Spleen (tissue), 11 donors: Measurements from ENCODE around the gene KRT7. TPM values are rescaled to one million over a fixed set of nuclear protein-coding genes. Genes with fewer than 3 reads are reported as not detected.

Experiments used
- DNase-seq: peaks from one replicate; pipeline ENCODE4 v3.0.0-alpha.2; 2020
- H3K27ac ChIP-seq, 8 donors: fragments of 200-600 bp; sonication (generic) in 7 of 8; 1 replicate in 4 of 8; 2 replicates in 4 of 8; pipeline versions ENCODE4 v1.5.0 to v1.8.0; 2016 to 2021; ENCODE audit warnings: inconsistent platforms in 4 of 8, mild to moderate bottlenecking in 4 of 8, moderate library complexity in 1 of 8
- H3K27me3 ChIP-seq, 7 donors: fragments of 200-600 bp; sonication (generic) in 6 of 7; replicated peaks in 1 of 7; 1 replicate in 4 of 7; 2 replicates in 3 of 7; pipeline versions ENCODE4 v1.5.0 to v1.8.0; 2016 to 2021; ENCODE audit warnings: inconsistent platforms in 3 of 7, mild to moderate bottlenecking in 1 of 7
- H3K36me3 ChIP-seq, 6 donors: fragments of 200-600 bp; sonication (generic) in 5 of 6; 1 replicate in 4 of 6; 2 replicates in 2 of 6; pipeline versions ENCODE4 v1.5.0 to v1.8.0; 2016 to 2021; ENCODE audit warnings: inconsistent platforms in 2 of 6
- H3K4me1 ChIP-seq, 6 donors: fragments of 200-600 bp; sonication (generic) in 5 of 6; 1 replicate in 3 of 6; 2 replicates in 3 of 6; pipeline versions ENCODE4 v1.5.0 to v1.8.0; 2016 to 2021; ENCODE audit warnings: inconsistent platforms in 3 of 6
- H3K4me3 ChIP-seq, 8 donors: fragments of 200-600 bp; sonication (generic) in 7 of 8; 1 replicate in 4 of 8; 2 replicates in 4 of 8; pipeline versions ENCODE4 v1.5.0 to v1.8.0; 2016 to 2021; ENCODE audit warnings: inconsistent platforms in 4 of 8, mild to moderate bottlenecking in 4 of 8, moderate library complexity in 2 of 8
- H3K9me3 ChIP-seq, 8 donors: fragments of 200-600 bp; sonication (generic) in 7 of 8; 1 replicate in 4 of 8; 2 replicates in 4 of 8; pipeline versions ENCODE4 v1.5.0 to v1.8.0; 2016 to 2021; ENCODE audit warnings: inconsistent platforms in 4 of 8
- POLR2A ChIP-seq, 3 donors: fragments of 450-650 bp; IDR thresholded peaks; one replicate each; pipeline ENCODE4 v1.5.1; 2017; ENCODE audit warnings: antibody characterized with exemption in 3 of 3, mild to moderate bottlenecking in 1 of 3
- POLR2AphosphoS5 ChIP-seq, 3 donors: sonication (generic); formaldehyde crosslinking; IDR thresholded peaks; one replicate each; pipeline ENCODE4 v1.5.1; 2017; ENCODE audit warnings: antibody characterized with exemption in 3 of 3
- WGBS, 5 donors: extraction: QIAGEN DNeasy Blood & Tissue Kit in 3 of 5; methylation state at CpG; one replicate each; pipeline versions ENCODE4 v1.1.5 to v1.1.7; 2013 to 2018; 5-methylcytosine and 5-hydroxymethylcytosine counted together
- intact Hi-C: fragments of 100-400 bp; cut with DNase I; formaldehyde crosslinking; loops from one replicate; pipeline ENCODE4 v1.15.0; 2023; ENCODE audit warnings: low total_unique reads
- polyA plus RNA-seq, 3 donors: library from polyadenylated mRNA; stranded (reverse); fragments of 200-250 nt; gene quantifications; one replicate each; pipeline ENCODE4 v1.2.1, GENCODE V29; 2013
- total RNA-seq, 7 donors: library from RNA; depleted of rRNA in 3 of 7; stranded (reverse); fragments of >200 nt in 3 of 7; fragmentation: NEBNext Ultra II Directional in 4 of 7; extraction: Animal tissue kit (Norgen Biotek cat#: 25700) in 4 of 7; gene quantifications; one replicate each; pipeline versions ENCODE4 v1.1.0 to v1.2.1, GENCODE V29; 2016 to 2021
- TF ChIP-seq, protein P1 (sequence below), 11 experiments: fragments of 200-600 bp in 7 of 11; fragments of 450-650 bp in 4 of 11; sonication (generic) in 4 of 11; IDR thresholded peaks in 8 of 11; conservative IDR thresholded peaks in 3 of 11; 1 replicate in 7 of 11; 2 replicates in 4 of 11; pipeline versions ENCODE4 v1.4.0 to v1.8.0; 2016 to 2021; ENCODE audit warnings: antibody characterized with exemption in 11 of 11, inconsistent platforms in 4 of 11, mild to moderate bottlenecking in 1 of 11
- donor health status: healthy with polysubstance abuse.
- donor health status: DM: no; HTN: no; CAD: no; lungs with moderate emphysema.
- donor health status: DM: no; HTN: no; CAD: no.
- donor health status: Bipolar disorder and iron deficiency.
- donor health status: healthy.
- donor health status: DM: no; HTN: no; CAD: no.
- donor health status: DM: yes; HTN: yes; CAD: no.

KRT7 gene
- total and polyA plus RNA-seq, 10 donors: 0.73 to 1.9 (median 1.2) TPM; not detected in 3

DNA sequence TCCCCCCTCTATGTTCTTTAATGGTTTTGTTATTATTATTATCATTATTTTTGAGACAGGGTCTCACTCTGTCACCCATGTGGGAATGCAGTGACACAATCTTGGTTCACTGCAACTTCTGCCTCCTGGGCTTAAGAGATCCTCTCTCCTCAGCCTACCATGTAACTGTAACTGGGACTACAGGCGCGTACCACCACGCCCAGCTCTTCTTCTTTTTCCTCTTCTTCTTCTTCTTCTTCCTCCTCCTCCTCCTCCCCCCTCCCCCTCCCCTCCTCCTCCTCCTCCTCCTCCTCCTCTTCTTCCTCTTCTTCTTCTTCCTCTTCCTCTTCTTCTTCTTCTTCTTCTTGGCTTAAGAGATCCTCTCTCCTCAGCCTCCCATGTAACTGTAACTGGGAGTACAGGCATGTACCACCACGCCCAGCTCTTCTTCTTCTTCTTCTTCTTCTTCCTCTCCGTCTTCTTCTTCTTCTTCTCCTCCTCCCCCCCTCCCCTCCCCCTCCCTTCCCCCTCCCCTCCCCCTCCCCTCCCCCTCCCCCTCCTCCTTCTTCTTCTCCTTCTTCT, 5.4 kb upstream of the KRT7 start:
- intact Hi-C loops: no loop called here
- H3K27ac ChIP-seq: no peak overlapping the region
- TF ChIP-seq, protein P1, sequence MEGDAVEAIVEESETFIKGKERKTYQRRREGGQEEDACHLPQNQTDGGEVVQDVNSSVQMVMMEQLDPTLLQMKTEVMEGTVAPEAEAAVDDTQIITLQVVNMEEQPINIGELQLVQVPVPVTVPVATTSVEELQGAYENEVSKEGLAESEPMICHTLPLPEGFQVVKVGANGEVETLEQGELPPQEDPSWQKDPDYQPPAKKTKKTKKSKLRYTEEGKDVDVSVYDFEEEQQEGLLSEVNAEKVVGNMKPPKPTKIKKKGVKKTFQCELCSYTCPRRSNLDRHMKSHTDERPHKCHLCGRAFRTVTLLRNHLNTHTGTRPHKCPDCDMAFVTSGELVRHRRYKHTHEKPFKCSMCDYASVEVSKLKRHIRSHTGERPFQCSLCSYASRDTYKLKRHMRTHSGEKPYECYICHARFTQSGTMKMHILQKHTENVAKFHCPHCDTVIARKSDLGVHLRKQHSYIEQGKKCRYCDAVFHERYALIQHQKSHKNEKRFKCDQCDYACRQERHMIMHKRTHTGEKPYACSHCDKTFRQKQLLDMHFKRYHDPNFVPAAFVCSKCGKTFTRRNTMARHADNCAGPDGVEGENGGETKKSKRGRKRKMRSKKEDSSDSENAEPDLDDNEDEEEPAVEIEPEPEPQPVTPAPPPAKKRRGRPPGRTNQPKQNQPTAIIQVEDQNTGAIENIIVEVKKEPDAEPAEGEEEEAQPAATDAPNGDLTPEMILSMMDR (IDR thresholded peaks at IDR 0.05 in 8 of 11, conservative IDR thresholded peaks at IDR 0.05 in 3 of 11): no peak
- TF ChIP-seq POLR2A (IDR thresholded peaks at IDR 0.05): no peak
- no peak for TF ChIP-seq POLR2AphosphoS5 (IDR thresholded peaks at IDR 0.05)
- no peak for DNase-seq
- peaks cover 0 to 69% (median 18%) of the 10 kb centered on the region in 7 donors for H3K27me3 ChIP-seq
- no peaks in the 10 kb centered on the region for H3K9me3 ChIP-seq
- WGBS, 5 donors: 46 to 77% (median 54%) methylated on average over 5 of the region's 5 CpGs
- no peaks in the 10 kb centered on the region for H3K36me3 ChIP-seq
- no peak overlapping the region for H3K4me3 ChIP-seq
- H3K4me1 ChIP-seq: peaks cover 0 to 18% (median 8%) of the 10 kb centered on the region in 6 donors

DNA sequence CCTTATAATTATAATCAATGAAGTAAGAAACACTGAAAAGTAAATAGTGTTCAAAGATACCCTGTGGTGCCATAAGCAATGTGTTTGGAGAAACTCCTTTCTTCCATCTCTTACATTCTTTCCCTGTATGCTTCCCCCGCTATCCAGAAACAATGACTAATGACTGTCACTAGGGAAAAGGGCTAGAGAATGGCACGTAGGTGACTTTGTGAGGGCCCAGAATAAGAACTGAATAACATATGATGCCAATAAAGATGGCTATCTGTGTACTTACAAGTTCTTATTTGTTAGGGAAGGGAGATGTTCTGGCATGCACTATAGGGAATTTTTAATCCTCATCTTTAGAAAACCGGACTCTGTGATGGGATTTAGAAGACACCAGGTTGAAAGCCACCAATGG, 4.7 kb upstream of the KRT7 start:
- H3K9me3 ChIP-seq: no peaks in the 10 kb centered on the region
- intact Hi-C loops: no loop called here
- 45 to 83% (median 73%) methylated on average over 3 of the region's 3 CpGs for WGBS, 5 donors
- no peak for DNase-seq
- no peak overlapping the region for H3K4me3 ChIP-seq
- no peak for TF ChIP-seq POLR2AphosphoS5 (IDR thresholded peaks at IDR 0.05)
- TF ChIP-seq, protein P1 (IDR thresholded peaks at IDR 0.05 in 8 of 11, conservative IDR thresholded peaks at IDR 0.05 in 3 of 11): no peak
- TF ChIP-seq POLR2A (IDR thresholded peaks at IDR 0.05): no peak
- peaks cover 3 to 69% (median 18%) of the 10 kb centered on the region in 7 donors for H3K27me3 ChIP-seq
- peaks cover 0 to 24% (median 13%) of the 10 kb centered on the region in 6 donors for H3K4me1 ChIP-seq
- no peaks in the 10 kb centered on the region for H3K36me3 ChIP-seq
- H3K27ac ChIP-seq: no peak overlapping the region

DNA sequence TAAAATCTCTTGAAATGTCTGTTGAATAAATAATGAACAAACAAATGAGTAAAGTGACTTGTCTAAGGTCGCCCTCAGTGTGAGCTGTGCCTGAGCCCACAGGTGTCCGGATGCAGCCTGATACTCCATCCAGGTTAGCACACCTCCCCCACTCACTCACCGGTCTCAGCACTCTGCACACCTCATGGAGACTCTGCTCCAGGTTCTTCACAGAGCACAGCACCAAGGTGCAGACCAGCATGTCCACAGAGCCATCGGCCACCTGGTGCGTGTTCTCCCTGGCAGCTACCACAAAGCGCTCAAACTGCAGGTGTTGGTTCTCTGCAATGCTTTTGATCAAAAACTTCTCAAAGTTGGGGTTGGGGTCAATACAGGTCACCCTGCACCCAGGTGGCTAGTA, 4.1 kb upstream of the KRT7 start:
- Histone ChIP-seq H3K27ac (no peak overlapping the region), H3K27me3 (peaks cover 5 to 71% (median 20%) of the 10 kb centered on the region in 7 donors), H3K36me3 (no peaks in the 10 kb centered on the region), H3K4me1 (peaks cover 0 to 30% (median 15%) of the 10 kb centered on the region in 6 donors), H3K4me3 (no peak overlapping the region), H3K9me3 (no peaks in the 10 kb centered on the region)
- intact Hi-C loops: no loop called here
- peak; percentile 23 for DNase-seq
- 88 to 96% (median 91%) methylated on average over 6 of the region's 6 CpGs for WGBS, 5 donors
- TF ChIP-seq POLR2A (IDR thresholded peaks at IDR 0.05) (no peak), POLR2AphosphoS5 (IDR thresholded peaks at IDR 0.05) (no peak)
- TF ChIP-seq, protein P1 (IDR thresholded peaks at IDR 0.05 in 8 of 11, conservative IDR thresholded peaks at IDR 0.05 in 3 of 11): no peak

DNA sequence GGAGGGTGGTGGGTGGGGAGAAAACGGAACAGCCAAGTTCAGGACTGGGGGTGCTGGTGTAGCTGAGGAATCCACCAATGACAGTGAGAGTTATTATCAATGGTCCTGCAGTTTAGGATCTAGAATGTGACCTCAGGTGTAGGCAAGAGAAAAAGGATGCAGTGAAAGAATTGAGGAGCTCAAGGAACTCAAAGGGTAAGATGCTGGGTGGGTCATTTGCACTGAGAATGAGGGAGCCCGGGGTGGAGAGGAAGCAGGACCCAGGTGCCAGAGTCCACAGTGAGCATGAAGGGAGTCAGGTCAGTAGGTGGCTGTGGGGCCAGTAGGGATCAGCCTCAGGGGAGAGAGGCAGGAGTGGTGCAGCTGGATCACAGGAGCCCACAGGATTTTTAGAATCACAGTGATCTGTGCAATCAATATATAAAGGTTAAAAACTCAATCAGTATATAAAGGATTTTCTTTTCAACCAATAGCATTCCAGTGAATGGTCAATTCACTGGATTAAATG, 3.2 kb upstream of the KRT7 start:
- no peak overlapping the region for H3K4me3 ChIP-seq
- peaks cover 5 to 72% (median 22%) of the 10 kb centered on the region in 7 donors for H3K27me3 ChIP-seq
- DNase-seq: peak; percentile 22
- no peak overlapping the region for H3K27ac ChIP-seq
- TF ChIP-seq POLR2AphosphoS5 (IDR thresholded peaks at IDR 0.05) (no peak), POLR2A (IDR thresholded peaks at IDR 0.05) (no peak)
- TF ChIP-seq, protein P1 (IDR thresholded peaks at IDR 0.05 in 8 of 11, conservative IDR thresholded peaks at IDR 0.05 in 3 of 11): no peak
- 64 to 81% (median 75%) methylated on average over 2 of the region's 2 CpGs for WGBS, 5 donors
- no peaks in the 10 kb centered on the region for H3K9me3 ChIP-seq
- intact Hi-C loops: no loop called here
- H3K36me3 ChIP-seq: no peaks in the 10 kb centered on the region
- peaks cover 0 to 30% (median 15%) of the 10 kb centered on the region in 6 donors for H3K4me1 ChIP-seq
